ENCODE measurements around the gene RNF151. TPM values are rescaled to one million over a fixed set of nuclear protein-coding genes. Genes with fewer than 3 reads are reported as not detected.

RNF151 gene
- total RNA-seq, 3 donors from 2014 or later, result 0.40 to 0.42 TPM; not detected in 1

- H3K27me3 Mint-ChIP-seq (ENCODE audit: low read depth), result peaks cover 13% of the 10 kb centered on the region
- peaks cover 24% of the 10 kb centered on the region for H3K36me3 Mint-ChIP-seq (ENCODE audit: insufficient read depth)
- H3K4me3 Mint-ChIP-seq, result no peak overlapping the region
- ATAC-seq (no peak), DNase-seq (no peak)
- H3K9me3 Mint-ChIP-seq, result no peaks in the 10 kb centered on the region
- peaks cover 12% of the 10 kb centered on the region for H3K4me1 Mint-ChIP-seq (ENCODE audit: low read depth)
Observed at GRCh38 chr16:1976951-1977874, 10.6 kb downstream of the RNF151 start.

- Mint-ChIP-seq H3K9me3 (no peaks in the 10 kb centered on the region), H3K4me1 (ENCODE audit: low read depth) (peaks cover 10% of the 10 kb centered on the region), H3K27me3 (ENCODE audit: low read depth) (peaks cover 13% of the 10 kb centered on the region), H3K4me3 (no peak overlapping the region), H3K36me3 (ENCODE audit: insufficient read depth) (peaks cover 21% of the 10 kb centered on the region)
- no peak for DNase-seq
- ATAC-seq, result no peak
Observed at GRCh38 chr16:1977875-1978268, 11.2 kb downstream of the RNF151 start.

DNA sequence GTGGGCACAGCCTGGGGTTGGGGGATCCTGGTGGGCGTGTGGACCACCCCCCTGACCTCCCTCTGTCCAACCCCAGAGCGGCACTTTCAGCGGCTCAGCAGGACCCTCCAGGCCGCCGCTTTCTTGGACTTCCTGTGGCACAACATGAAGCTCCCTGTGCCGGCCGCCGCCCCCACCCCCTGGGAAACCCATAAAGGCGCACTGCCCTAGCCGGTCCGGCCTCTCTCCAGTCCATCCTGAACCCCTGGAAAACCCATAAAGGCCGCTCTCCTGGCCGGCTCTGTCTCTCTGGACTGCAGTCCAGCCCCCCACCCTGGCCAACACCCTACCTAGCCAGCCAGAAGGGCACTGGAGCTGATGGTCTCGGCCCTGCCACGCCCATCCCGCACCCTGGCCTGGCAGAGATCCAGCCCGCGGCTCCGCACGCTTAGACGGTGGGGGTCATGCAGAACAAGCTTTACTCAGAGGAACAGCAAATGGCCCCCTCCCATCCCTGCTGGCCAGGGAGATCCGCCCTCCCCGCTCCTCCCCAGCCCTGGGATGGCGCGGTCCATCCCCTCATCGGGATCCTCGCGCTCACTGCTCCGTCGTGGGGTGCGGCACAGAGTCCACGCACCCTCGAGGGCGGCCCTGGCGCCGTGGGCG lies 11.9 kb downstream of the RNF151 start:
- Mint-ChIP-seq H3K4me1 (ENCODE audit: low read depth) (peaks cover 8% of the 10 kb centered on the region), H3K27me3 (ENCODE audit: low read depth) (peaks cover 16% of the 10 kb centered on the region), H3K9me3 (no peaks in the 10 kb centered on the region), H3K4me3 (no peak overlapping the region), H3K36me3 (ENCODE audit: insufficient read depth) (peaks cover 21% of the 10 kb centered on the region)
- ATAC-seq (no peak), DNase-seq (no peak)

DNA sequence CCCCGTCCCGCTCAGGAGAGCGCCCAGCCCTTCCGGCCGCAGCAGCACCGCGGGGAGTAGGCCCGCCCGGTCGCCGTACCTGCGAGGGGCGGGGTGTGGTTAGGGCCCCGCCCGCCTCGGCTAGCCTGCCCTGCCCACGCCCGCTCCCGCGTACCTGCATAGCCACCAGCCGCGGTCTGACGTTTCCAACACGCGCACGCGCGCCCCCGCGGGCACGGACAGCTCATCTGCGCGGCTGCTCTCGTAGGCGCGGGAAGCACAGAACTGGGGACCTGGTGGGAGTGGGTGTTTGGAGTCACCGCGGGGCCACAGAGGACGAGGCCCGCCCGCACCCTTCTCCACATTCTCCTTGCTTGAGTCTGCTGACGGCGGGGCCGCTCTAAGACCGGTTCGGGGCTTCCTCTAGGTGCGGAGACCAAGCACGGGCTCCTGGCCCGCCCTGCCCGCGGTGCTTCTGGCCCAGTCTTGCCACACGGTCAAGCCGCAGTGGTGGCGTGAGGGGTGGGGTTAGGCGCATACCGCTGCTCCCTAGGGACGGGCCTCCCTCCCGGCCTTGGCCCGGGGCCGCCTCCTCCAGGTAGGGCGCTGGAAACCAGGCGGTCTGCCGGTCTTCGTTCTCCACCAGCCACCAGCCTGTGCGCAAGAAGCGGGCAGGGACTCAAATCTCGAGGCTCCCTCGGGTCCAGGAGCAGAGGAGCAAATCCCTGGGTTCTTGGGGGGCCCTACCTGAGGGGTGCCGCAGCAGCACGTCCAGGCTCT lies 12.8 kb downstream of the RNF151 start:
- H3K9me3 Mint-ChIP-seq, result no peaks in the 10 kb centered on the region
- H3K36me3 Mint-ChIP-seq (ENCODE audit: insufficient read depth), result peaks cover 21% of the 10 kb centered on the region
- H3K4me1 Mint-ChIP-seq (ENCODE audit: low read depth), result peaks cover 8% of the 10 kb centered on the region
- H3K27me3 Mint-ChIP-seq (ENCODE audit: low read depth), result peaks cover 16% of the 10 kb centered on the region
- no peak overlapping the region for H3K4me3 Mint-ChIP-seq
- ATAC-seq (peak in 1 of 2 donors; percentile 9), DNase-seq (peak; percentile 55)

DNA sequence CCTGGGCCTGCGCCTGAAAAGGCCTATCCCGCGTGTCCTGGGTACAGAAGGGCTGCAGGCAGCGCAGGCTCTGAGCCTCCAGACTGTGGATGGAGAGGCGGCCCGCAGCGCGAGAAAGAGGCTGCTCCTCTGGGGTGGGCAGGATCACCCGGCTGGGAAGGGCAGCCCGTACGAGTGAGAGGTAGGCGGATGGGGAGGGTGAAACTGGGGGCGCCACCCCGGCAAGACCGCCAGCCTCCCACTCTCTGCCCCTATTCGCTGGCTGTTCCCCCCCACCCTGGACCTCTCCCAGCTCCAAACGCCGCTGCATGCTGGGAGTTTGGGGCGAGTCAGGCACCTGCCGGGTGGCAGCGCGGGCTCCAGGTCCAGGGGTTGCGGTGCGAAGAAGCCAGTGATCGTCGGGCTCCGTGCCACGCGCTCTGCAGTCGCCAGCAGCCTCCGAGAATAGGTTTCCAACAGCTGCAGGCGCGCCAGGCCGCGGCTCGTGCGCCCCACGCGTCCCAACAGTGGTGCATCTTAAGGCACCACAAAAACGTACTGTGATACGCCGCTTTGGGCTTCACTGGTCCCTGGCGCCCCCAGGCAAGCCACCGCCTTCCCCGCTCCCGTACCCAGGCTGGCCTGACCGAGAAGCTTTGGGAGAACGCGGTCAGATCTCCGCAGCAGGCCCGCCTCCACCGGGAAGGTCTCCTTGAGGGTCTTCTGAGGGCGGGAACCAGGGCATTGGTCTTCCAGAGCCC lies 13.5 kb downstream of the RNF151 start:
- no peaks in the 10 kb centered on the region for H3K9me3 Mint-ChIP-seq
- H3K4me1 Mint-ChIP-seq (ENCODE audit: low read depth), result peaks cover 15% of the 10 kb centered on the region
- no peak overlapping the region for H3K4me3 Mint-ChIP-seq
- peaks cover 16% of the 10 kb centered on the region for H3K36me3 Mint-ChIP-seq (ENCODE audit: insufficient read depth)
- ATAC-seq, result no peak
- peaks cover 16% of the 10 kb centered on the region for H3K27me3 Mint-ChIP-seq (ENCODE audit: low read depth)
- DNase-seq, result no peak

DNA sequence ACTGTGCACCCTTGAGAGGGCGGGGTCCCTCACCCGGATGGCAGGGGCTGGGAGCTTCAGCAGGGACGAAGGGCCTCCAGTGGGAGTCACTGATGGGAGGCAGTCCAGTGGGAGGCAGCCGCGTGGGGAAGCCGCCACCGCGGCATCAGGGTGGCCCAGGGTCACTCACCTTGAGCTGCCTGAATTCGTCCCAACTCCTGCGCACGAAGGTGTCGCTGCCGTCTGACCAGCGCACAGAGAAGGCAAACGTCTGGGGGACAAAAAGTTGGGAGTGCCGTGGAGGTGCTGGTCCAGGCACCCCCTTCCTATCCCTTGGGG lies 14.1 kb downstream of the RNF151 start:
- DNase-seq (no peak), ATAC-seq (no peak)
- Mint-ChIP-seq H3K36me3 (ENCODE audit: insufficient read depth) (peaks cover 13% of the 10 kb centered on the region), H3K4me1 (ENCODE audit: low read depth) (peaks cover 18% of the 10 kb centered on the region), H3K9me3 (no peaks in the 10 kb centered on the region), H3K4me3 (no peak overlapping the region), H3K27me3 (ENCODE audit: low read depth) (peaks cover 16% of the 10 kb centered on the region)

- peaks cover 18% of the 10 kb centered on the region for H3K4me1 Mint-ChIP-seq (ENCODE audit: low read depth)
- peaks cover 8% of the 10 kb centered on the region for H3K36me3 Mint-ChIP-seq (ENCODE audit: insufficient read depth)
- peaks cover 16% of the 10 kb centered on the region for H3K27me3 Mint-ChIP-seq (ENCODE audit: low read depth)
- H3K4me3 Mint-ChIP-seq, result peak within 1 kb of the TSS; percentile 78
- DNase-seq, result no peak
- H3K9me3 Mint-ChIP-seq, result no peaks in the 10 kb centered on the region
- ATAC-seq, result no peak
Observed at GRCh38 chr16:1981398-1981836, 14.8 kb downstream of the RNF151 start, which contains the start of gene NOXO1. TSS of gene NOXO1 (minus strand) at chr16:1981469. CDS start at chr16:1981179, 290 bp downstream.

- Mint-ChIP-seq H3K9me3 (no peaks in the 10 kb centered on the region), H3K27me3 (ENCODE audit: low read depth) (peaks cover 16% of the 10 kb centered on the region), H3K36me3 (ENCODE audit: insufficient read depth) (peaks cover 8% of the 10 kb centered on the region), H3K4me3 (no peak overlapping the region), H3K4me1 (ENCODE audit: low read depth) (peaks cover 18% of the 10 kb centered on the region)
- DNase-seq (no peak), ATAC-seq (no peak)
Observed at GRCh38 chr16:1982013-1982433, 15.4 kb downstream of the RNF151 start.

DNA sequence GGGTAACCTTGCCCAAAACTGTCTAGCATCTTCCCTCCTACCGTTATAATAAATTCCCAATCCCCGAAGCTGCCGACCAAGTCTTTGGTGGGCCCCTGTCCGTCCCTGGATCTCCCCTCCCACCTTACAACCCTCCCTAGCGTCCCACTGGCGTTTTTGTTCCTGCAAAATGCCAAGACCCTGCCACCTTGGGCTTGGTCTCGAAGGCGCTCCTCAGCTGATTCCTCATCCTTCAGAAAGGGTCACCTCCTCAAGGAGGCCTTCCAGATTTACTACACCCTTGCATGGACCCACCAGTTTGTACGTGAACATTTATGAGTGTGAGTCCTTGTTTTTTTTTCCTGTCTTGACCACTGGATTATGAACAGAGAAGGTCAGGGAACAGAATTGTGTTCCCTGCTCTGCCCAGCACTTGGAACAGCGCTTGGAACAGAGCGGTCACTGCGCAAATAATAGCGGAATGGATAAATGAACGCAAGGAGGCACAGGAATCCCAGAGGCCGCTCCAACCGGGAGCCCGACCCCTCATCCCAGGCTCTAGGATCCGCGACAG lies 16.4 kb downstream of the RNF151 start:
- ATAC-seq, result no peak

DNA sequence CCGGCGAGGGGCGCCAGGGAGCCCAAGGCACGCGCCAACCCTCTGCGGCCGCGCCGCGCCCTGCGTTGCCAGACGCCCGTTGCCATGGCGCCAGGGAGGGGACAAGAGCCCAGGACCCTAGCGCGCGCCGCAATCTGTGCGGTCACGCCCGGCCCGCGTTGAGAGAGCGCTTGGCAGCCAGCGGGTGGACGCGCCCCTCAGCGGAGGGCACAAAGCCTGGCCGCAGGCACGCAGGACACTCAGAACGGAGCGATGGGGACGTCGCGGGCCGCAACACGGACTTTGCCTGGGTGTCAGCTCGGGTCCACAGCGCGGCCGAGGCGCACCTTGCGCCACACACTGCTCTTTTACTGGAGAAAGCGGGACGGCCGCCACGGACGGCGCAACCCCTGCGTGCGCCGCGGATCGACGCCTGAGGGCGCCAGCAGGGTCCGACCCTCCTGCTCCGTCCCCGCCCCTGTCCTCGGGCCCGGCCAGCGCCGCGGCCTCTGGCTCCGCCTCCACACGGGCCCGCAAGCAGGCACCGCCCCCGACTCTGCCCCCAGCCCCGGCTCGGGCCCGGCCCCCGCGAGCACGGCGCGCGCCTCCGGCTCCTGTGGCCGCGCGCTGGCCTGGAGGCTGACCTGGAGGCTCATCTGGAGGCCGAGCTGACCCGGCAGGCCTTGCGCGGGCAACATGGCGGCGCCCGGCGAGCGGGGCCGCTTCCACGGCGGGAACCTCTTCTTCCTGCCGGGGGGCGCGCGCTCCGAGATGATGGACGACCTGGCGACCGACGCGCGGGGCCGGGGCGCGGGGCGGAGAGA lies 17.1 kb downstream of the RNF151 start, which contains the start of gene GFER:
TSS of gene GFER (plus strand) at position 650 of the 803 bp plus-strand sequence. CDS start at position 676, 26 bp downstream.
- Mint-ChIP-seq H3K9me3 (no peaks in the 10 kb centered on the region), H3K4me3 (peak within 1 kb of the TSS; percentile 83), H3K4me1 (ENCODE audit: low read depth) (peaks cover 18% of the 10 kb centered on the region), H3K36me3 (ENCODE audit: insufficient read depth) (peaks cover 3% of the 10 kb centered on the region), H3K27me3 (ENCODE audit: low read depth) (peaks cover 19% of the 10 kb centered on the region)
- ATAC-seq (peak; percentile 65 to 73), DNase-seq (peak; percentile 42)

More for the DNA sequence above, 16.4 kb downstream of the RNF151 start:
- H3K27me3 Mint-ChIP-seq (ENCODE audit: low read depth), result peaks cover 16% of the 10 kb centered on the region
- no peak for DNase-seq
- peaks cover 5% of the 10 kb centered on the region for H3K36me3 Mint-ChIP-seq (ENCODE audit: insufficient read depth)
- no peaks in the 10 kb centered on the region for H3K9me3 Mint-ChIP-seq
- H3K4me3 Mint-ChIP-seq, result peak overlapping the region; percentile 78
- H3K4me1 Mint-ChIP-seq (ENCODE audit: low read depth), result peaks cover 18% of the 10 kb centered on the region

DNA sequence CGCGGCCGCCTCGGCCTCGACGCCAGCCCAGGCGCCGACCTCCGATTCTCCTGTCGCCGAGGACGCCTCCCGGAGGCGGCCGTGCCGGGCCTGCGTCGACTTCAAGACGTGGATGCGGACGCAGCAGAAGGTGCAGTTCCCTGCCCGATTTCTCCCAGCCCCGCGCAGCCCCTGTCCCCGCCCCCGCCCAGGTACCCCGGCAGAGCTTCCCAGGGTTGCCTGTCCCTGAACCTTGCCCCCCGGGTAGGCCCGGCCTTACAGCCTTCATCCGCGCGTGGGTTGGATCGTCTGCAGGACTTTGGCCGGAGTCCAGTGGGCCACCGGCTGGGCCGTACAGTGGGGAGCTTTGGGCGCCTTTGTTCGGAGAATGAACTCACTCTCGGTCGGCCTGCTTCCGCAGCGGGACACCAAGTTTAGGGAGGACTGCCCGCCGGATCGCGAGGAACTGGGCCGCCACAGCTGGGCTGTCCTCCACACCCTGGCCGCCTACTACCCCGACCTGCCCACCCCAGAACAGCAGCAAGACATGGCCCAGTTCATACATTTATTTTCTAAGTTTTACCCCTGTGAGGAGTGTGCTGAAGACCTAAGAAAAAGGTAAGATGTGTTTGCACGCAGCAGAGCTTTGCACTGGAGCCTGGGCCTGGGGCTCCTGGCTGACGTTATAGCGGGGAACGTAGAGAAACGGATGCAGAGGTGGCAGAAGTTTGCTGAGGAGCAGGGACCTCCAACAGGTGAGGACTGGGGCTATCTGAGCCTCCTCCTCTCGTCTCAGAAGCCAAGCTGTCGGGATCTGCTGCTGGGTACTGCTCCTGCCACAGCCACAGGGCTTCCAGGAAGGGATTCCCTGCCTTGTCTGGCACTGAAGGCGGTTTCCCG lies 17.9 kb downstream of the RNF151 start:
- DNase-seq (no peak), ATAC-seq (peak; percentile 37 to 39)
- H3K4me1 Mint-ChIP-seq (ENCODE audit: low read depth), result peaks cover 20% of the 10 kb centered on the region
- H3K36me3 Mint-ChIP-seq (ENCODE audit: insufficient read depth), result peaks cover 3% of the 10 kb centered on the region
- peaks cover 27% of the 10 kb centered on the region for H3K27me3 Mint-ChIP-seq (ENCODE audit: low read depth)
- H3K9me3 Mint-ChIP-seq, result no peaks in the 10 kb centered on the region
- H3K4me3 Mint-ChIP-seq, result peak overlapping the region; percentile 83

All from activated T-cell treated with anti-CD3 and anti-CD28 coated beads, Interleukin-2, amount 50 U/mL, for 4 hours (primary cell).